ENCODE data around the gene CXCR6. TPM values are rescaled to one million over a fixed set of nuclear protein-coding genes. Genes with fewer than 3 reads are reported as not detected.

The CXCR6 gene
- polyA plus RNA-seq, 4 donors = 0.45 to 2.7 (median 1.9) TPM

GRCh38 chr3:45907769-45908705 lies 35.2 kb upstream of the CXCR6 start:
- Histone ChIP-seq H3K9me3 (ENCODE audit: control insufficient read depth in 2 of 2, insufficient read depth in 1 of 2, low read depth in 1 of 2, low read length in 1 of 2) (no peaks in the 10 kb centered on the region), H3K27me3 (ENCODE audit: control insufficient read depth in 3 of 3, insufficient read depth in 3 of 3, low read length in 3 of 3) (no peaks in the 10 kb centered on the region), H3K27ac (ENCODE audit: low read depth in 1 of 3, low read length in 2 of 3) (peak overlapping the region in 1 of 3 donors; percentile 24), H3K36me3 (ENCODE audit: control insufficient read depth in 3 of 3, insufficient read depth in 2 of 3, low read depth in 1 of 3, low read length in 3 of 3) (peaks cover 0 to 3% (median 0%) of the 10 kb centered on the region in 3 donors), H3K4me3 (ENCODE audit: low read depth in 1 of 3, low read length in 3 of 3) (no peak overlapping the region), H3K4me1 (ENCODE audit: control insufficient read depth in 3 of 3, insufficient read depth in 2 of 3, low read depth in 1 of 3, low read length in 2 of 3) (peaks cover 0 to 3% (median 0%) of the 10 kb centered on the region in 3 donors)
- FAIRE-seq (no peak), DNase-seq (peak in 1 of 2 donors; percentile 42)
- WGBS, 3 donors = 63 to 79% (median 65%) methylated on average over 13 of the region's 13 CpGs

- FAIRE-seq (no peak), DNase-seq (no peak)
- H3K36me3 ChIP-seq (ENCODE audit: control insufficient read depth in 3 of 3, insufficient read depth in 2 of 3, low read depth in 1 of 3, low read length in 3 of 3) = peaks cover 0 to 3% (median 0%) of the 10 kb centered on the region in 3 donors
- 76 to 87% (median 85%) methylated on average over 7 of the region's 7 CpGs for WGBS, 3 donors
- peaks cover 0 to 3% (median 0%) of the 10 kb centered on the region in 3 donors for H3K4me1 ChIP-seq (ENCODE audit: control insufficient read depth in 3 of 3, insufficient read depth in 2 of 3, low read depth in 1 of 3, low read length in 2 of 3)
- no peaks in the 10 kb centered on the region for H3K9me3 ChIP-seq (ENCODE audit: control insufficient read depth in 2 of 2, insufficient read depth in 1 of 2, low read depth in 1 of 2, low read length in 1 of 2)
- H3K27me3 ChIP-seq (ENCODE audit: control insufficient read depth in 3 of 3, insufficient read depth in 3 of 3, low read length in 3 of 3) = no peaks in the 10 kb centered on the region
- H3K4me3 ChIP-seq (ENCODE audit: low read depth in 1 of 3, low read length in 3 of 3) = no peak overlapping the region
- no peak overlapping the region for H3K27ac ChIP-seq (ENCODE audit: low read depth in 1 of 3, low read length in 2 of 3)
Observed at GRCh38 chr3:45908761-45909160, 34.5 kb upstream of the CXCR6 start.

- peaks cover 0 to 3% (median 0%) of the 10 kb centered on the region in 3 donors for H3K4me1 ChIP-seq (ENCODE audit: control insufficient read depth in 3 of 3, insufficient read depth in 2 of 3, low read depth in 1 of 3, low read length in 2 of 3)
- no peak overlapping the region for H3K27ac ChIP-seq (ENCODE audit: low read depth in 1 of 3, low read length in 2 of 3)
- no peak overlapping the region for H3K4me3 ChIP-seq (ENCODE audit: low read depth in 1 of 3, low read length in 3 of 3)
- no peaks in the 10 kb centered on the region for H3K27me3 ChIP-seq (ENCODE audit: control insufficient read depth in 3 of 3, insufficient read depth in 3 of 3, low read length in 3 of 3)
- no peaks in the 10 kb centered on the region for H3K9me3 ChIP-seq (ENCODE audit: control insufficient read depth in 2 of 2, insufficient read depth in 1 of 2, low read depth in 1 of 2, low read length in 1 of 2)
- H3K36me3 ChIP-seq (ENCODE audit: control insufficient read depth in 3 of 3, insufficient read depth in 2 of 3, low read depth in 1 of 3, low read length in 3 of 3) = peaks cover 0 to 3% (median 0%) of the 10 kb centered on the region in 3 donors
- FAIRE-seq (no peak), DNase-seq (no peak)
- 81 to 92% (median 87%) methylated on average over 6 of the region's 6 CpGs for WGBS, 3 donors
Observed at GRCh38 chr3:45909542-45909941, 33.7 kb upstream of the CXCR6 start.

- H3K36me3 ChIP-seq (ENCODE audit: control insufficient read depth in 3 of 3, insufficient read depth in 2 of 3, low read depth in 1 of 3, low read length in 3 of 3) = no peaks in the 10 kb centered on the region
- FAIRE-seq = no peak
- WGBS, 3 donors = 62 to 83% (median 74%) methylated on average over 4 of the region's 4 CpGs
- H3K4me3 ChIP-seq (ENCODE audit: low read depth in 1 of 3, low read length in 3 of 3) = no peak overlapping the region
- H3K27ac ChIP-seq (ENCODE audit: low read depth in 1 of 3, low read length in 2 of 3) = peak overlapping the region in 2 of 3 donors; percentile 67 to 68
- no peak for DNase-seq
- H3K4me1 ChIP-seq (ENCODE audit: control insufficient read depth in 3 of 3, insufficient read depth in 2 of 3, low read depth in 1 of 3, low read length in 2 of 3) = peaks cover 0 to 6% (median 0%) of the 10 kb centered on the region in 3 donors
- no peaks in the 10 kb centered on the region for H3K27me3 ChIP-seq (ENCODE audit: control insufficient read depth in 3 of 3, insufficient read depth in 3 of 3, low read length in 3 of 3)
- no peaks in the 10 kb centered on the region for H3K9me3 ChIP-seq (ENCODE audit: control insufficient read depth in 2 of 2, insufficient read depth in 1 of 2, low read depth in 1 of 2, low read length in 1 of 2)
Observed at GRCh38 chr3:45910892-45911291, 32.4 kb upstream of the CXCR6 start.

GRCh38 chr3:45911511-45912226 lies 31.6 kb upstream of the CXCR6 start:
- 78 to 85% (median 84%) methylated on average over 11 of the region's 11 CpGs for WGBS, 3 donors
- Histone ChIP-seq H3K27ac (ENCODE audit: low read depth in 1 of 3, low read length in 2 of 3) (peak overlapping the region in 2 of 3 donors; percentile 67 to 78), H3K36me3 (ENCODE audit: control insufficient read depth in 3 of 3, insufficient read depth in 2 of 3, low read depth in 1 of 3, low read length in 3 of 3) (peaks cover 0 to 1% (median 0%) of the 10 kb centered on the region in 3 donors), H3K4me3 (ENCODE audit: low read depth in 1 of 3, low read length in 3 of 3) (no peak overlapping the region), H3K27me3 (ENCODE audit: control insufficient read depth in 3 of 3, insufficient read depth in 3 of 3, low read length in 3 of 3) (no peaks in the 10 kb centered on the region), H3K9me3 (ENCODE audit: control insufficient read depth in 2 of 2, insufficient read depth in 1 of 2, low read depth in 1 of 2, low read length in 1 of 2) (no peaks in the 10 kb centered on the region), H3K4me1 (ENCODE audit: control insufficient read depth in 3 of 3, insufficient read depth in 2 of 3, low read depth in 1 of 3, low read length in 2 of 3) (peaks cover 0 to 6% (median 0%) of the 10 kb centered on the region in 3 donors)
- DNase-seq (no peak), FAIRE-seq (no peak)

GRCh38 chr3:45912435-45912834 lies 30.8 kb upstream of the CXCR6 start:
- FAIRE-seq = no peak
- WGBS, 3 donors = 66 to 90% (median 87%) methylated on average over 6 of the region's 6 CpGs
- H3K27ac ChIP-seq (ENCODE audit: low read depth in 1 of 3, low read length in 2 of 3) = peak overlapping the region in 2 of 3 donors; percentile 67 to 78

GRCh38 chr3:45914362-45915058 lies 28.8 kb upstream of the CXCR6 start:
- WGBS, 3 donors = 69 to 93% (median 81%) methylated on average over 7 of the region's 7 CpGs
- no peak for DNase-seq

More at GRCh38 chr3:45912435-45912834, 30.8 kb upstream of the CXCR6 start:
- H3K27me3 ChIP-seq (ENCODE audit: control insufficient read depth in 3 of 3, insufficient read depth in 3 of 3, low read length in 3 of 3) = no peaks in the 10 kb centered on the region
- H3K4me3 ChIP-seq (ENCODE audit: low read depth in 1 of 3, low read length in 3 of 3) = peak overlapping the region in 1 of 3 donors; percentile 20
- H3K4me1 ChIP-seq (ENCODE audit: control insufficient read depth in 3 of 3, insufficient read depth in 2 of 3, low read depth in 1 of 3, low read length in 2 of 3) = peaks cover 0 to 6% (median 0%) of the 10 kb centered on the region in 3 donors
- H3K9me3 ChIP-seq (ENCODE audit: control insufficient read depth in 2 of 2, insufficient read depth in 1 of 2, low read depth in 1 of 2, low read length in 1 of 2) = no peaks in the 10 kb centered on the region
- H3K36me3 ChIP-seq (ENCODE audit: control insufficient read depth in 3 of 3, insufficient read depth in 2 of 3, low read depth in 1 of 3, low read length in 3 of 3) = peaks cover 0 to 6% (median 0%) of the 10 kb centered on the region in 3 donors
- DNase-seq = no peak

GRCh38 chr3:45915059-45915439 lies 28.2 kb upstream of the CXCR6 start:
- Histone ChIP-seq H3K27ac (ENCODE audit: low read depth in 1 of 3, low read length in 2 of 3) (peak overlapping the region in 2 of 3 donors; percentile 38 to 83), H3K27me3 (ENCODE audit: control insufficient read depth in 3 of 3, insufficient read depth in 3 of 3, low read length in 3 of 3) (no peaks in the 10 kb centered on the region), H3K9me3 (ENCODE audit: control insufficient read depth in 2 of 2, insufficient read depth in 1 of 2, low read depth in 1 of 2, low read length in 1 of 2) (no peaks in the 10 kb centered on the region), H3K36me3 (ENCODE audit: control insufficient read depth in 3 of 3, insufficient read depth in 2 of 3, low read depth in 1 of 3, low read length in 3 of 3) (peaks cover 0 to 17% (median 0%) of the 10 kb centered on the region in 3 donors), H3K4me3 (ENCODE audit: low read depth in 1 of 3, low read length in 3 of 3) (peak overlapping the region in 1 of 3 donors; percentile 37), H3K4me1 (ENCODE audit: control insufficient read depth in 3 of 3, insufficient read depth in 2 of 3, low read depth in 1 of 3, low read length in 2 of 3) (peaks cover 0 to 6% (median 0%) of the 10 kb centered on the region in 3 donors)
- no peak for FAIRE-seq
- WGBS, 3 donors = 72 to 81% (median 76%) methylated on average over 9 of the region's 9 CpGs
- no peak for DNase-seq

More at GRCh38 chr3:45914362-45915058, 28.8 kb upstream of the CXCR6 start:
- Histone ChIP-seq H3K27me3 (ENCODE audit: control insufficient read depth in 3 of 3, insufficient read depth in 3 of 3, low read length in 3 of 3) (no peaks in the 10 kb centered on the region), H3K4me3 (ENCODE audit: low read depth in 1 of 3, low read length in 3 of 3) (peak overlapping the region in 1 of 3 donors; percentile 37), H3K9me3 (ENCODE audit: control insufficient read depth in 2 of 2, insufficient read depth in 1 of 2, low read depth in 1 of 2, low read length in 1 of 2) (no peaks in the 10 kb centered on the region), H3K4me1 (ENCODE audit: control insufficient read depth in 3 of 3, insufficient read depth in 2 of 3, low read depth in 1 of 3, low read length in 2 of 3) (peaks cover 0 to 6% (median 0%) of the 10 kb centered on the region in 3 donors), H3K27ac (ENCODE audit: low read depth in 1 of 3, low read length in 2 of 3) (peak overlapping the region in 2 of 3 donors; percentile 38 to 83), H3K36me3 (ENCODE audit: control insufficient read depth in 3 of 3, insufficient read depth in 2 of 3, low read depth in 1 of 3, low read length in 3 of 3) (peaks cover 0 to 13% (median 0%) of the 10 kb centered on the region in 3 donors)
- FAIRE-seq = no peak

All from small intestine (tissue), 7 donors.